ENCODE results near the gene COQ8A. TPM values are rescaled to one million over a fixed set of nuclear protein-coding genes. Genes with fewer than 3 reads are reported as not detected.

The COQ8A gene
- total RNA-seq, 2 experiments from 2014 or later = 27.0 to 30.4 TPM

DNA sequence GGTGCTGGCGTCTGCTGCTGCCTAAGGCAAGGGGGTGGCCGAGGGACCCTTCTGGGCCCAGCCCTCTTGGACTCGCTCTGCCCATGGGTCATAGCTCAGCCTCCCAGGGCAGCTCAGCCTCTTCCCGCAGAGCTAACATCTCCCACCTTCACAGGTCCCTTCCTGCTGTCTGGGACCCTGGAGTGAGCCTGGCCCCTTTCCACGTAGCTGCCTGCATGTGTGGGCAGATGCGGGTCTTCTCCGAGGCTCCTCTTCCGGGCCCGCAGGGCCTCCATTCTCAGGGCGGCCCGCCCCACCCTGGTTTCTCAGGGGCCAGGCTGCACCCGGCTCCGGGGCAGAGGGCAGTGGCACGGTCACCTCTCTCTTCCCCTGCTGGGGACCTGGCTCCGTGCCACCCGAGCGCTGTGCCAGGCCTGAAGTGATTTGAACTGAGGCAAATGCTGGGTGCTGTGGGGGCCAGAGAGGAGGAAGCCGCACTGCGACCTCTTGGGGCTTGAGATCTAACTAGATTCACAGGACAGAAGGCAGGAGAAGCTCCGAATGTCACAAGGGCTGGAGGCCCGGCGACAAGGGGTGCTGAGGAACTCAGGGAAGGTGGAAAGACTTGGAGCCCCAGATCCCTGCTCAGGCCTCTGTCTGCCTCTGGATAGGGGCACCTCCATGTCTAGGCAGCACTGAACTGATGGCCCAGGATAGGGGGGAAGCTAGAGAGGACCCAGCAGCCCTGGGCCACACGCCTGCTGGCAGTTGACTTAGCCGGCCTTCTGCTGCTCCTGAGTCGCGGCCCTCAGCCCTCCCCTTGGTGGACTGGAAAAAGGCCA lies 40.7 kb downstream of the COQ8A start:
- ChIA-PET CTCF (no interaction called here), POLR2A (no interaction called here)

GRCh38 chr1:226981386-226981817 lies 41.3 kb downstream of the COQ8A start:
- ChIA-PET CTCF (no interaction called here), POLR2A (no interaction called here)

- ChIA-PET POLR2A (no interaction called here), CTCF (no interaction called here)
These were observed 41.7 kb downstream of the COQ8A start for GRCh38 chr1:226981838-226982237.

DNA sequence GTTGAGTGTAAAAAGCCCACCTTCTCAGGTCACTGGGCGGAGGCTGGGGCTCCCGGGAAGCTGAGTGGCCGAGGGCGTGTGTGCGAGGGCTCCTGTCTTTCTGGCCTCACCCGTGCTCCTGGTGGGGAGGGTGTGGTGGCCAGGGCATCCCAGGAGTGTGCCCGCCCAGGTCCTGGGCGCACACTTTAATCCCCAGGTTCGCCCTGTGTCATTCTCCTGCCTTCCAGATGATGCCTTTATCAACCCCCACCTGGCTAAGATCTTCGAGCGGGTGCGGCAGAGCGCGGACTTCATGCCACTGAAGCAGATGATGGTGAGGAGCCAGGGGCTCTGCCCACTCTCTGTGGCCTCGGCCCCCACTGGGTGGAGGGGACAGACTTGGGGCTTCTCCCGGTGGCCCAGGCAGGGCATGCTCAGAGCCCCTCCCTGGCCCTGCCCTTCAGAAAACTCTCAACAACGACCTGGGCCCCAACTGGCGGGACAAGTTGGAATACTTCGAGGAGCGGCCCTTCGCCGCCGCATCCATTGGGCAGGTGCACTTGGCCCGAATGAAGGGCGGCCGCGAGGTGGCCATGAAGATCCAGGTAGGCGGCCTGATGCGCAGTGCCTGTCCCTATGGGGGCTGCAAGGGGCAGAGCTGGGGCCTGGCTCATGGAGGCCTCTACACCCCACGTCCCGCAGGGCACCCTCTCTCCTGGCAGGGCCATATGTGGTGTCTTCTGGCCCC lies 42.5 kb downstream of the COQ8A start:
- ChIA-PET POLR2A (no interaction called here), CTCF (no interaction called here)

DNA sequence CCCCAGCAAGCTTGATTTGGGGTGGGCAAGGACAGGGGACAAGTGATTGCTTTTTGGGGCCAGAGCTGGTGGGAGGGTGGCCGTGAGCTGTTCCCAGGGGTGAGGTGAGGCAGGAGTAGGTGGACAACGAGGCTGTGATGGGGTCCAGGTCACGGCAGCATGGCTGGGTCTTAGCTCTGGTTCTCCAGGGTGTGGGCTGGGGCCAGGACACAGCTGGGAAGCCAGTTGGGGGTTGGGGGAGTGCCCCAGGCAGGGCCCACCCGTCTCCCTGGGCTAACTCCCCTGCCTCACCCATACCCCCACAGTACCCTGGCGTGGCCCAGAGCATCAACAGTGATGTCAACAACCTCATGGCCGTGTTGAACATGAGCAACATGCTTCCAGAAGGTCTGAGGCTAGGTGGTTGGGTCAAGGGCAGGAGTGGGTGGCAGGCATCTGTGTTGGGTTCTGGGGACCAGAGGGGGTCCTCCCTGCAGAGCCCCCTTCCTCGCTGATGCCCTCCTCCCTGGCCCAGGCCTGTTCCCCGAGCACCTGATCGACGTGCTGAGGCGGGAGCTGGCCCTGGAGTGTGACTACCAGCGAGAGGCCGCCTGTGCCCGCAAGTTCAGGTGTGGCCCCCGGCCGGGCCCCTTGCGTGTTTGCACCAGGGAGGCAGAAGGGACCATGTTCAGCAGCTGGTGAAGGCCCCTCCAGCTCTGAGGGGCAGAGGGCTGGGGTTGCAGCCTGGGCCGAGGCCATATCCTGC lies 43.3 kb downstream of the COQ8A start:
- ChIA-PET POLR2A (no interaction called here), CTCF (interaction anchor here (0.5 kb wide), 1 partner anchor 1016 kb away, joined by 3 read pairs; no protein-coding TSS in a partner anchor)

DNA sequence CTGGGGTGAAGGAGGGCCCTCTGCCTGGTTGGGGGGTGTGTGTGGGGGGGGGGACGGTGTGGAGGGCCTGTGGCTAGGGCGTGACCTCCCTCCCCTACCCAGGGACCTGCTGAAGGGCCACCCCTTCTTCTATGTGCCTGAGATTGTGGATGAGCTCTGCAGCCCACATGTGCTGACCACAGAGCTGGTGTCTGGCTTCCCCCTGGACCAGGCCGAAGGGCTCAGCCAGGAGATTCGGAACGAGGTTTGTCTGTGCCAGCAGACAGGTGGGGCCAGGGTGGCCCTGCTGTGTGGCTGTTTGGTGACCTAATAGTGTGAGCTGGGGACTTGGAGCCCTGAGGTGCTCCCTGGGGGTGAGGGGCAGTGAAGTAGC lies 43.9 kb downstream of the COQ8A start:
- ChIA-PET CTCF (no interaction called here), POLR2A (no interaction called here)

DNA sequence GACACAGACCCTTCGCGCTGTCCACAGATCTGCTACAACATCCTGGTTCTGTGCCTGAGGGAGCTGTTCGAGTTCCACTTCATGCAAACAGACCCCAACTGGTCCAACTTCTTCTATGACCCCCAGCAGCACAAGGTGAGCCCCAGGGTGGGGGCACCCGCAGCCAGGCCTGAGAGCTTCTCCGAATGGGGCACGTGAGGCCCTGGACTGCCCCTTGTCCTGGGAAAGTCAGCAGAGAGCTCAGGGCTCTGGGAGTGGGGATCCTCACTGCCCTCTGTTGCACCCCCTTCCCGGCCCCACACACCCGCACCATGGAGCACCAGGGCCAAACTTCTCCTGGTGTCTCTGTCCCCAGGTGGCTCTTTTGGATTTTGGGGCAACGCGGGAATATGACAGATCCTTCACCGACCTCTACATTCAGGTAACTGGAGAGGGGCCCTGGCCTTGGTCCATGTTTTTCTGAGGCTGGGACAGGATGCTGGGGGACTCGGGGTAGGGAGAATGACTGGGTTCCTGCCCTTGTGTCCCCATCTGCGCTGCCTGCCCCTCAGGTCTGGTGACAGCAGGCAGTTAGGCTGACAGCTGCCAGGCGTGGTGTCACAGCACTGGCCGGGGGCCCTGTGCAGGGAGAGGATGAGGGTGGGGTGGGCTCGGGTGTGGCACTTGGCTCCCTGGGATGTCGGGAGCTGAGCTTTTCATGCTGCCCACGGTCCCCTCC lies 44.6 kb downstream of the COQ8A start:
- POLR2A ChIA-PET = no interaction called here

DNA sequence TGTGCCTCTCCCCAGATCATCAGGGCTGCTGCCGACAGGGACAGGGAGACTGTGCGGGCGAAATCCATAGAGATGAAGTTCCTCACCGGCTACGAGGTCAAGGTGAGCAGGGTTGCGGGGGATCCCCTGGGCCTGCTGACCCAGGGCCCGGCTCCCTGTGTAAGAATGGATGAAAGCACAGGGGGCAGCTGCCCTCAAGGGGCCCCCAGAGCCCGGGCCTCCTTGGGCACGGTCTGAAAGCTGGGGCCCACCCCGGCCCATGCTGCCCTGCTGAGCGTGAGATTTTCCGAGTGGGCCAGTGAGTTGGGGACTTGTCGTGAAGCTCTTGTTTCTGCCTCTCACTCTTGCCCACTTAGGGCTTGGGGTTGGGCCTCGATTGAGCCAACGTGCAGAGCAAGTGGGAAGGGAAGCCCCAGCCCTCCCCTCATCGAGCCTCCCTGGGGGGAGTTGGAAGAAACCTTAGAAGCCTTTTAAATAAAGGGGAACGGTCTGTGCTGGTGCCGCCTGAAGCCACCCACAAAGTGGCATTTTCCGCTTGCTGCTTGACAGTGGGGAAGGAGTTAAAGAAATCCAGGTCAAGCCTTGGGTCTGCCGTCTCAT lies 45.2 kb downstream of the COQ8A start:
- ChIA-PET CTCF (no interaction called here), POLR2A (no interaction called here)

More for the DNA sequence above, 44.6 kb downstream of the COQ8A start:
- CTCF ChIA-PET = no interaction called here

GRCh38 chr1:226985839-226986463 lies 45.9 kb downstream of the COQ8A start:
- CTCF ChIA-PET = no interaction called here
- POLR2A ChIA-PET = no interaction called here

- POLR2A ChIA-PET = no interaction called here
- CTCF ChIA-PET = no interaction called here
These were observed 46.5 kb downstream of the COQ8A start for GRCh38 chr1:226986496-226987178.

- ChIA-PET POLR2A (no interaction called here), CTCF (no interaction called here)
These were observed 47.1 kb downstream of the COQ8A start for GRCh38 chr1:226987179-226987536.

- POLR2A ChIA-PET = no interaction called here
- CTCF ChIA-PET = no interaction called here
These were observed 47.7 kb downstream of the COQ8A start for GRCh38 chr1:226987623-226988333.

GRCh38 chr1:226988334-226988666 lies 48.2 kb downstream of the COQ8A start:
- CTCF ChIA-PET = no interaction called here
- POLR2A ChIA-PET = no interaction called here

DNA sequence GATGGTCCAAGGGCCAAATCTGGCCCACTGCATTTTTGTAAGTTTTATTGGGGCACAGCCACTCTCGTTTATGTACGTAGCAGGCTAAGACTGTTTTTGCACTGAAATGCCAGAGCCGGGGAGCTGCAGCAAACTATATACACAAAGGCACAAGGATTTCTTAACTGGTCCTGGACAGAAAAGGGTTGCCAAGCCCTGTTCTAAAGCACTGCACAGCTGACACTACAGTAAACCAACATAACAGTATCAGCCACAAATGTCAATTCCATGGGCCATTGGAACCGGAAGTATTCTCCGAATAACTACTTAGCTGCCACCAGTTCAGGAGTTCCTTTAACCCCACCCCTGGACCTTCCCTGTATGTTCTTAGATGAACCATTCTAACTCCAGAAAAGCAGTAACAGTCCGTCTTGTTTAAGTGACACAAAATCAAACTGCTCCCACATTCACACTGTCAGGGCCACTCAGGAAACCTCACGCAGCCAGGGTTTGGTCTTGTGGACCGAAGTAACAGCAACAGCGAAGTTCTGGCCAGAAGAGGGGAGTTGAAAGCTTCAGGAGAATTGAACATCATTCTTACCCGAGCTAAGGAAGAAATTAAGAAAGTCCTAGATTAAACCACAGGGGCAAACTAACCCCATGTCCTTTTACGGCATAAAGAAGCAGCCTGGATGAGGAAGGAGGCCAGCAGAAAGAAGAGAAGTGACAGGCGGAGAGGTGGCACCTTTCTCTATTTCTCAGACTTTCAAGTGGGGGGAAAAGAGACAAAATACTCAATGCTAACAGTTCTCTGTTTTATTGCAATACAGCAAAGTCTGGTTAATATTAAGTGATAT lies 49.2 kb downstream of the COQ8A start:
- CTCF ChIA-PET = no interaction called here
- POLR2A ChIA-PET = no interaction called here

DNA sequence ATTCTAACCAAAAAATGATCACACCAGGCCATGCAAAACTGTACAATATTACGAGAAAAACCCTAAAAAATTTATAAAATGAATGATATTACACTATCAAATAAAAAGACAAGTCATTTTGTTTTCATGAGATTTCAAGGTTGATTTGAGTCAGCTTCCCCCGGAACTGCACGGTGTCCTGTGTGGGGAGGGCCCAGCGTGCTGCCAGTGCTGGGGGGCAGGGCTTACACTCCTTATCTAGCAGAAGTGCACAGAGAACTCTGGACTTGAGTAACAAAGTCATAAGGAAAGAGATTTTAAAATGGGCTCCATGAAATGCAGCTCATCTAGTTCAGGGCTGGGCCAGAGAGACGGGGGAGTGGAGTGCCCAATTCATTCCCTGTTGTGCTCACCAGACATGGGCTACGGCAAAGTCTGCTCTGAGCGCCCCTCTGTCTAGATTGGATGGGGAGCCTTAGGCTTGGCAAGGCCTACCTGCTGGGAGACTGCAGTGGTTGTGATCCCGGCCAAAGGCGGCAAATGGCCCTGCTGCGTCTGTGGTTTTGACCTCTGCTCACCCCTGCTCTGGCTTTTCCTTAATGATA lies 50.1 kb downstream of the COQ8A start:
- POLR2A ChIA-PET = no interaction called here

GRCh38 chr1:226991920-226992319 lies 51.8 kb downstream of the COQ8A start:
- CTCF ChIA-PET = no interaction called here
- POLR2A ChIA-PET = no interaction called here

More for the DNA sequence above, 50.1 kb downstream of the COQ8A start:
- CTCF ChIA-PET = no interaction called here

DNA sequence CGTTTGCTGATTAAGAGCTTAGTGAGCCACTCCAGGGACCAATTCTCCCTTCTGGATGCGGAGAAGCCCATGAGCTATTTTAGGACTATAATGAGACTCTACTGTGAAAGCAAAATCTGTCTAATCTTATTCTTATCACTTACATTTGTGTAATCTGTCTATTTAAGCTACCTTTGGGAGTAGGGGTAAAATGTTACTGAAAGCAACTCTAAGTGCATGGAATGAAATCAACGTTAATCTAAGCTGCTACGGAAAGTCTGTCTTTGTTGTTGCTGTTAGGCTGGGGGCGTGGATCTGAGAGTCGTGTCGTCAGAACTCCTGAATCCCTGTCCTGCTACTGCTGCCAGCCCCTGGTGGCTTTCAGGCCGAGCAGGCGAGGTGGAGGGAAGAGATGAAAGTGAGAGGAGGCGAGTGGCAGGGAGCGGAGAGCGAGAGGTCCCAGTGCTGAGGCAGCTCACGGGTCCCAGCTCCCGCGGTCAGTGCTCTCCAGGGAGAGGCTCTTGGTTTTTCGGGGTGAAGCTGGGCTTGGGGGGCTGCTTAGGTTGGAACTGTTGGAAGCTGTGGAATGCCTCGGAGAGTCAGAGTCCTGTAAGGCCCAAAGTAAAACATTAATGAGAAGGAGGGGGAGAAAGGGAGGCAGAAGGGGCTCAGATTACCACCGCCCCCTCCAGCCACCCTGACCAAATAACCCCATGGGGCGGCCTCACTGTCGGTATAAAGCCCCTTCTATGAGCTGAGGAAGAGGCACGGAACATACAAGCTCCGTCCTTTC lies 53.9 kb downstream of the COQ8A start:
- POLR2A ChIA-PET = no interaction called here
- CTCF ChIA-PET = no interaction called here
